HG03558 (cell line): ENCODE data around the gene MAZ.

Experiments used
- ATAC-seq: cut with Tn5 transposase; IDR thresholded peaks from one replicate; pipeline ENCODE4 v1.9.1; 2021; ENCODE audit warnings: moderate number of reproducible peaks; ENCODE audit not compliant: unreplicated experiment; ENCODE audit errors: extremely low read depth

The MAZ gene

DNA sequence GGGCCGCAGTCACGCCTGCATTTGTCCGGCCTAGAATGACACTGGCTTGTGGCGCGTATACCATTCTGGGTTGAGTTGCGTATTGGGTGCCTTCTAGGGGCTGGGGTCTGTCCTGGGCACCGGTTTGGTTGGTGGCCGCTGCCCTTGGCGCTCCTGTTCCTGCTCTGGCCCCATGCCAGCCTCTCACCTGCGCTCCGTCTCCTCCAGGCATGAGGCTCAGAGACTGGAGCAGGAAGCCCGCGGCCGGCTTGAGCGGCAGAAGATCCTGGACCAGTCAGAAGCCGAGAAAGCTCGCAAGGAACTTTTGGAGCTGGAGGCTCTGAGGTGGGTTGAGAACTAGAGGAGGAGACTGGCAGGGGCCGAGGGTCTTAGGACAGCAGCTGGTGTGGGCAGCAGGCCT lies 39.3 kb downstream of the MAZ start:
- no peak for ATAC-seq

DNA sequence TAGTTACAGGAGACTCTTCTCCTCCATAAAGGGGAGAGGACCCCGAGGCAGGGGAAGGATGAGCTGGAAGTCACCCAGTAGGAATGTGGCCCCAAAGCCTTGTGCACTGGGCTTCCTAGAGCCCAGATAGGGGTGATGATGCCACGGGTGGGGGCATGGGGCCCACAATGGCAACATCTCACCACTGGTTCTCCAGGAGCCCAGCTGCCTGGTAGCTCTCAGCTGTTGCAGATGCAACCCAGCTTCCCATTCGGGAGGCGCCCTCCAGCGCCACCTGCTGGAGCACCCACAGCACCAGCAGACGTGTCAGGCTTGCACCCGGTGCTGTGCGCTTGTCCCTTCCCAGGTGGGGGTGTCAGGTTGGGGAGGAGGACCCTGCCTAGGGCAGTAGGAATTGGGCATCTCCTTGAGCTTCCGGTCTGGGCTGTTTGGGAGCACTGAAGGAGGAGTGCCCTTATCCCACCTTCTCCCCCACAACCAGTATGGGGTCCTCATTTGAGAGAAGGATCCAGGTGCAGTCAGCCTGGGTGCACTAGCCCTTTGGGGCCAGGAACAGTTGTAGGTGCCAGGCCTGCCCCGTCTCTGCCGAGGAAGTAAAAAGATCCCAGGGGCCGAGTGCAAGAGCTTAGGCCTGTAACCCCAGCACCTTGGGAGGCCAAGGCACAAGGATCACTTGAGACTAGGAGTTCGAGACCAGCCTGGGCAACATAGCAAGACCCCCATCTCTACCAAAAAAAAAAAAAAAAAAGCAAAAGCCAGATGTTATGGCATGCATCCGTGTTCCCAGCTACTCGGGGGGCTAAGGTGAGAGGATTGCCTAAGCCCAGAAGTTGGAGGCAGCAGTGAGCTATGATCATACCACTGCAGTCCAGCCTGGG lies 42.3 kb downstream of the MAZ start:
- ATAC-seq: no peak

DNA sequence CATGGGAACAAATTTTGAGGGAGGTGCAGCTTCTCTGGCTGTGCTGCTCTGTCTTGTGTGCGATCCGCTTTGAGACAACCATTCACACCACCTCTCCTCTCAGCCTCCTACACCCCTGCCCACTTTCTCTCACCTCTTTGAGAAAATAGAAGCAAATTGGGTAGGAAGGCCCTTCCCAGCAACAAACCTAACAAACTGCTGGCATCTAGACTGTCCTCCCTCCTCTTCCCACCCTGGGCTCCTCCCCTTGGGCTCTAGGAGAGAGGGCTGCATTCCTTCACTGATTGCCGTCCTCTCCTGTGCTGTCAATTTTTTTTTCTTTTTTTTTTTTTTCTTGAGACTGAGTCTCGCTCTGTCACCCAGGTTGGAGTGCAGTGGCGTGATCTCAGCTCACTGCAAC lies 43.2 kb downstream of the MAZ start:
- ATAC-seq: no peak

DNA sequence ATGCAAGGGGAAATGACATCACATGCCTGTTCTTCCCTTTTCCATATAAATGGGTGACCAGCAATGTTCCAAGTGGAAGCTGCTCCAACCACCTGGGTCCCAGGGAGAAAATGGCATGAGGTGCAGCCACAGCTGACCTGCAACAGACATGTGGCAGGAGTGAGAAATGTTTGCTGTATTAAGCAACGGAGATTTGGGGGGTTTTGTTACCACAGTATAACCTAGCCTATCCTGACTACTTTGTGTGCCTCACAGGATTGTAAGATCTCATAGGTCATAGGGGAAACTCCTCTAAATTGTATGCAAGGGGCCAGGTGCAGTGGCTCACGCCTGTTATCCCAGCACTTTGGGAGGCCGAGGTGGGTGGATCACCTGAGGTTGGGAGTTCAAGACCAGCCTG lies 44.7 kb downstream of the MAZ start:
- ATAC-seq: no peak

DNA sequence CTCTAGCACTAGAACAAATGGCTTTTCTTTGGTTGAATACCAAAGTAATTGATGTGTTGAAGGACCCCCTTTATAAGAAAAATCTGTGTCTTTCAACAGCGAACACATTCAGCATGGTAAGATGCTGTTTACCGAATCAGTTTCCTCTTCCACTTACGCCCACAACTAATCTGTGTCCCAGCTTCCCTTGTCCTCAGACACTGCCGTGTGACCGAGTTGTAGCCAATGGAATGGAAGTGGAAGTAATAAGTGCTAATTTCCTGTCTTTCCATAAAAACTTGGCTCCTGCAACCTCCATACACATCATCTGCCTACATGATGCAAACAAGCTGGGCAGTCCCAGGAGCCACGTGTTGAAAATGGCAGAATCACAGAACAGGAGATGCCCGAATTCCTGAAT lies 46.3 kb downstream of the MAZ start:
- ATAC-seq: no peak

DNA sequence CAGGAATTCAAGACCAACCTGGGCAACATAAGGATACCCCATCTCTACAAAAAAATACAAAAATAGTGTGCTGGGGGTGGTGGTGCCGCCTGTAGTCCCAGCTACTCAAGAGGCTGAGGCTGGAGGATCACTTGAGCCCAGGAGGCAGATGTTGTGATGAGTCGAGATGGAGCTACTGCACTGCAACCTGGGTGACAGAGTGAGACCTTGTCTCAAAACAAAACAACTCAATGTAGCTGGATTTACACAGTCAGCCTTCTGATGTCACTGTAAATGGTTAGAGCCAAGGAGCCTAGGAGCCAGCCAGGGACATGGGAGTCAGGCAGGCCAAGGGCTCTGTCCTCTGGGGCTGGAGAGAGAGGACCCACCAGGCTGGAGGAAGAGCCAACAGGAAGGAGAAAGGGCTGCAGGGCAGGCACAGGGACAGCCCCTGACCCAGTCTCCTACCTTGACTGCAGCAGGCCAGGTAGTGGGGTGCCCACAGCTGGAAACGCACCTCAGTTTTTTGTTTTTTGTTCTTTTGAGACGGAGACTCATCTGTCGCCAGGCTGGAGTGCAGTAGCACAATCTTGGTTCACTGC lies 48.3 kb downstream of the MAZ start:
- no peak for ATAC-seq

DNA sequence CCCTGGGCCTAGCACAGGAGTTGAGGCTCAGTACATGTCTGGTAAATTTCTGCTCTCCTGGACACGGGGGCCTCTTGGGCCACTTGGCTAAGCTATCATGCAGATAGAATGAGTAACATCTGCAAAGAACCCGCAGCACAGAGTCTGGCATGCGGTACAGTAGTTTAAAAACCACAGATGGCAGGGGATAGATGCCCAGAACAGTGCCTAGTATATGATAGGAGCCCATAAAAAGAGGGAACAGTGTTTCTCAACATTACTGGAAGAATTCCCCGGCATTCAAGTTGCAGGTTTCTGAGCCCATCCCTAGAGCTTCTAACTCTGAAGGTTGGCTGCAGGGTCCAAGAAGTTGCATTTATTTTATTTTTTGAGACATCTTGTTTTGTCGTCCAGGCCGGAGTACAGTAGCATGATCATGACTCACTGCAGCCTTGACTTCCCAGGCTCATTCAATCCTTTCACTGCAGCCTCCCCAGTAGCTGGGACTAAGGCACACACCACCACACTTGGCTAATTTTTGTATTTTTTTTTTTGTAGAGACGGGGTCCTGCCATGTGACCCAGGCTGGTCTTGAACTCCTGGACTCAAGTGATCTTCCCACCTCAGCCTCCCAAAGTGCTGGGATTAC lies 50.9 kb downstream of the MAZ start:
- no peak for ATAC-seq

DNA sequence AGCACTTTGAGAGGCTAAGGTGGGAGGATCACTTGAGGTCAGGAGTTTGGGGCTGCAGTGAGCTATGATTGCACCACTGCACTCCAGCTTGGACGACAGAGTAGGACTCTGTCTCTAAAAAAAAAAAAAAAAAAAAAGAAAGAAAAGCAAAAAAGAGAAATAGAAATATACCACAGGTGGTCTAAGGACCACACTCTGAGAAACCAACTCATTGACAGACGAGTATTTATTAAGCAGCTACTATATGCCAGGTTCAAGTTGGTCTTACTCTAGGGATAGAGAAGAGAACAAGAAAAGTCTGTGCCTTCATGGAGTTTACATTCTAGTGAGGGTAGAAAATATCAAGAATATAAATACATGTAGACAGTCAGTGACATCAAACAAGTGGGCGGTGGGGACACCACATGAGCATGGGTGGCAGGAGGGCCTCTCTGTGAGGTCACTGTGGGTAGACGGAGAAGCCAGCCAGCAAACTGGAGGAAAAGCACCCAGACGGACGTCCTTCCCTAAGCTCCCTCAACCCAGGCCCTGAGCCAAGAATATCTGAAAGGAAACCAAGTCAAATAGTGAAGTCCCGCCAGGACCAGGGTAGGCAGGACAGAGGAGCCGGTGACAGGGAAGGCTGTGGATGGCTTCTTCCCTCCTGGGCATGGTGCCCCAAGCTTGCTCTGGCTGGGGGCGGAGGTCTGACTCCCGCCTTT lies 52.0 kb downstream of the MAZ start:
- ATAC-seq: no peak

DNA sequence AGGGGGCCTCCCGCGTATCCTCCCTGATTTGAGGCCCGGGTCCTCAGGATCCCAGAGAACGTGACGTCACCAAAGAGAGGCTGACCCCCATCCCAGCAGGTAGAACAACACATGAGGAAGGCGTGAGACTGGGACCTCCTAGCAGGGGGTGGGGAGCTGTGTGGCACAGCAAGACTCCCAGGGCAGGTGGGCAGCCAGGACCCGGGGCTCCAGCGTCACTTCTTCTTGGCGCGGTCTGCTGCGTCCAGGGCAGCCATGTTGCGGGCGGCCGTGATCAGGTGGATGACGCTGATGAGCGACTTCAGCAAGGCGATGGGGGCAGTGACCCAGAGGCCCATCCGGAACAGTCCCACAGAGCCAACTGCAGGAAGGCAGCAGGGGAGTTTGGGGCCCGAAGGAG lies 52.6 kb downstream of the MAZ start:
- no peak for ATAC-seq

DNA sequence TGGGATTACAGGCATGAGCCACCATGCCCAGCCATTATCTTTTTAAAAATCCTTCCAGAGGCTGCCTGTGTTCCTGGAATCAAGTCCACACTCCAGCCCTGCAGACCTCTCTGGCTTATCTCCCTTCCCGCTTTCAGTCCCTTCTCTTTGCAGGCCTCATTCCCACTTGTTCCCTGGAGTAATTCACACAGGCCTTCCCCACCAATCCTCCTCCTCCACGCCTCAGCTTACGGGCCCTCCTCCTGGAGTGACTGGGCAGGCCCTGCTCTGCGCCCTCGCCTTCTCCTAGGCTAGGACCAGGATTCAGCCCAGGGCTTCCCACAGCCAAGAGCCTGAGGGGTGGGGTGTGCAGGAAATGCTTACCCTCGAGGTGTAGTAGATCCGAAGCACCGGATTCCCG lies 53.9 kb downstream of the MAZ start:
- ATAC-seq: no peak
